Stimulated activated CD4-positive, alpha-beta T cell treated with anti-CD3 and anti-CD28 coated beads, Interleukin-15, amount 100 ng/mL, for 1 hour (primary cell): ENCODE results near the gene FOXJ3.

Experiments used
- DNase-seq, 2 donors: peaks; one replicate each; pipeline ENCODE4 v3.0.0-alpha.2; 2020; ENCODE audit warnings: low read depth in 1 of 2, low spot score in 1 of 2

FOXJ3 gene

GRCh38 chr1:42170779-42171621 is 164.0 kb downstream of the FOXJ3 start:
- DNase-seq: no peak

DNA sequence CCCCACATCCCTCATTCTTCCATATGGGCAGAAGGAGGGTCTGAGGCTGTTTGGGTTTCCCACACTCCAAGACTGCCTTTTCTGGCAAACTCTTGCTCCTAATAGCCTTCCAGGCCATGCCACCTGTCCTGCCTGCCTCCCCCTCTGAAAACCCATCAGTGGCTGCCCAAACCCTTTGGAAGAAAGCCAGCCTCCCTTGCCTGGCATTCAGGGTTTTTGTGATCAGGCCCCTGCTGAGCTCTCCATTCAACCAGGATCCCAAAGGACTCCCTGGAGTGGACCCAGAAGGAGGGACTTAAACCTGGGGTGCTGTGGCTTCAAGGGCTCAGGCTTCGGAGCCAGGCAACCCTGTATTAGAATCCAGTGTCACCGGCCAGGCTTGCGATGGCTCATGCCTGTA is 166.3 kb downstream of the FOXJ3 start:
- no peak for DNase-seq

DNA sequence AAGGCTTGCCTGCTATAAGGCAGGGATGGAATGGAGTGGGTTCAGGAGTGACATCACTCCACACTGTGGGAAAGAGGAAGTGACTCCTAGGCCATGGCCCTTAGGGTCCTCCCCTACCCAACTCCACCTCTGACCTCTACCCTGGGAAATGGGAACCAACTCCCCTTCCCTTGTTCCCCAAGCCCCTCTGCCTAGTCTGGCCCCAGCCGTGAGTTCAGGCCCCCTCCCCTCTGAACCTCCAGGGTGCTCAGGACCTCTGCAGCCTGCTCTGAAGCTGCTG is 166.7 kb downstream of the FOXJ3 start:
- no peak for DNase-seq

- DNase-seq: no peak
Observed at GRCh38 chr1:42167611-42168390, 167.2 kb downstream of the FOXJ3 start.

GRCh38 chr1:42165511-42166210 is 169.4 kb downstream of the FOXJ3 start:
- no peak for DNase-seq

DNA sequence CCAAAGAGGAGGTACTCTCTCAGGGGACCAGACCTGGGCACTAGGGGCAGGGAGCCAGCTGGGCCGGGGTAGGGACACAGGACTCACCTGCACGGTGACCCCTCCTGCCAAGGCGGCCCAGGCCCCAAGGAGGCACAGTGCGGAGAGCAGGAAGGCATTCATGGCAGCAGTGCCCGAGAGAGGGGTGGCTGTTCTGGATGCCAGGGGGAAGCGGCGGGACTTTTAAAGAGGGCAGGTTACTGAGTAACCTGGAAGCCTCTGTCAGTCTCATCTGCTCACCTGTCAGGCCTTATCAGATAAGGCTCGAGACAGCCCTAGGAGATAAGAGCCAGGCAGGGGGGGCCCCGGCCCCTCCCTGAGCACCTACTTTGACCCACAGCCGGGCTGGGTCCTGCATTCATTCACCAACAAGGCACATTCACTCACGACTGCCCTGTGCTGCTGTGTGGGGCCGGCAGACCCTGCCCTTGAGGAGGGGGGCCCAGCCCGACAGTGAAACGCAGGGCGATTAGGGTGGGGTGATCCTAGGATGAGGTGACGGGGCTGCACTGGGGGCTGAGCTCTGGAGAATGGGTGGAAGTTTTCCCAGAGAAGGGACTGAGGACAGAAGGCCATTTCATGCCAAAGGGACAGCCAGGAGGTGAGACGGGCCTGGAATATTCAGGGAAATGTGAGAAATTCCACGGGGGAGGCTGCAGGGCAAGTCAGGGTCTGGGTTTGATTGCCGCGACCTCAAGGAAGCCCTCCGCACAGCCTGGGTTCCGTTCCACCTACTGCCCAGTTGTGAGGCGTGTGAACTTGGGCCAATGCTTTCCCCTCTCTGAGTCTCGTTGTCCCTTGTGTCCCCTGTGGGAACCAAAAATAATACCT is 170.2 kb downstream of the FOXJ3 start, which contains the start of gene GUCA2A:
TSS of gene GUCA2A (minus strand) at position 195 of the 870 bp plus-strand sequence. CDS start at position 162, 33 bp downstream.
- no peak for DNase-seq

DNA sequence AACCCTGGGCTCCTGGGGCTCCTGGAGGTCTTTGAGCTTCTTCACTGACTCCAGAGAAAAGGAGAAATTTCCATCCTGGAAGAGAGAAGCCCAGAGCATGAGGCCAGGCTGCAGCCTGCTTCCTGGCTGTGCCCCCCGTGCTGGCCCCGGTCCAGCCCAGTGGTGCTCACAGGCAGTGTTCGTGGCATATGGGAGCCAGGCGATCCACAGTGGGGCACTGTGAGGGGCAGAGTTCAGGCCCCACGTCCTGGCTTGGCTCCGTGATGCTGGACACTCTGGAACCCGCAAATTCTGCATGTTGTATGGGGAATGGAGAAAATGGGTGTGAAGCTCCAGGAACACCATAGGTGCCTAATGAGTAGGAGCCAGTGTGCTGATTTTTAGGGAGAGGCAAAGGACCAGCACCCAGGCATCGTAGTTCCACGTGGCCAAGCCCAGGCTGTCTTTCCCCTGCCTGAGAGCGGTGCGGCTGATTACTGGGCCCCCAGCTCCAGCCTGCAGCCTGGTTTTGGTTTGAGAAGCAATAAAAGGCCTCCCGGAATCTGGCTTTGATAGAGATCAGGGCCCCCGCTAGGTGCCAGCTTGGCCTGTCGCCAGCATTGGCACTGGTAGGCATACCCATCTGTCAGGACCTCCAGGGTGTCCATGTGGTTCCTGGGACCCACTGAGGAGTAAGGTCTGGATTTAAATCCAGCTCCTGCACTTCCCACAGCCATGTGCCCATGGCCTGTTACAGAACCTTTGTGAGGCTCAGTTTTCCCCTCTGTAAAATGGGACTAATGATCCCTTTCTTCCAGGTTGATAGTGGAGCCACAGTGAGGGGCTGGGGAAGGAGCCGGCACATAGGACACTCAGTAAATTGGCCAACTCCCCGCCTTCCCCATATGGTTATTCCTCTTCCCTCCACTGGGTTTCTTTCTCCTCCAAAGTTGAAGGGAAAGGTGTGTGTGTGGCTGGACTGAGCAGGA is 171.2 kb downstream of the FOXJ3 start:
- DNase-seq: no peak

- no peak for DNase-seq
Observed at GRCh38 chr1:42163114-42163513, 171.9 kb downstream of the FOXJ3 start.

- DNase-seq: no peak
Observed at GRCh38 chr1:42162181-42162580, 172.9 kb downstream of the FOXJ3 start.

DNA sequence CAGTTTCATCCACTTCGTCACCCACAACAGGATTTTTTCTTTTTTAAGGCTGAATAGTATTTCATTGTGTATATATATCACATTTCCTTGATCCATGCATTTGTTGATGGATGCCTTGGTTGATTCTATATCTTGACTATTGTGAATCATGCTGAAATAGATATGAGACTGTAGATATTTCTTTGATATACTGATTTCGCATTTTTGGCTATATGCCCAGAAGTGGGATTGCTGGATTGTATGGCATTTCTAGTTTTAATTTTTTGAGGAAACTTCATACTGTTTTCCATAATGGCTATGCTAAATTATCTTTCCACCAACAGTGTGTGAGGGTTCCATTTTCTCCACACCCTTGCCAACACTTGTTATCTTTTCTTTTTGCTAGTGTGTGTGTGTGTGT is 176.8 kb downstream of the FOXJ3 start:
- DNase-seq: no peak

GRCh38 chr1:42157667-42158066 is 177.4 kb downstream of the FOXJ3 start:
- DNase-seq: no peak

- no peak for DNase-seq
Observed at GRCh38 chr1:42155362-42155761, 179.7 kb downstream of the FOXJ3 start.

DNA sequence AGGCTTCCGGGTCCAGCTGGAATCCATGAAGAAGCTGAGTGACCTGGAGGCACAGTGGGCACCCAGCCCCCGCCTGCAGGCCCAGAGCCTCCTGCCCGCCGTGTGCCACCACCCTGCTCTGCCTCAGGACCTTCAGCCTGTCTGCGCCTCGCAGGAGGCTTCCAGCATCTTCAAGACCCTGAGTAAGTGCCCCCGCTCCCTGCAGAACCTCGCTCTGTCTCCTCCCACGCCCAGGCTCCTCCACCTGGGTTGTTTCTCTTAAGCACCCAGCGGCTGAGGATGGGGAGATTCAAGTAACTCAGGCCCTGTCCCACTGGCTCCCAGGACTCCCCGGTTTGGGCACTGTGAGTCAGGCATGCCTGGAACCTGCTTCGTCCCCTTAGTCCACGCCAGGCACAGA is 180.3 kb downstream of the FOXJ3 start:
- DNase-seq: no peak

GRCh38 chr1:42153624-42154023 is 181.4 kb downstream of the FOXJ3 start:
- no peak for DNase-seq

DNA sequence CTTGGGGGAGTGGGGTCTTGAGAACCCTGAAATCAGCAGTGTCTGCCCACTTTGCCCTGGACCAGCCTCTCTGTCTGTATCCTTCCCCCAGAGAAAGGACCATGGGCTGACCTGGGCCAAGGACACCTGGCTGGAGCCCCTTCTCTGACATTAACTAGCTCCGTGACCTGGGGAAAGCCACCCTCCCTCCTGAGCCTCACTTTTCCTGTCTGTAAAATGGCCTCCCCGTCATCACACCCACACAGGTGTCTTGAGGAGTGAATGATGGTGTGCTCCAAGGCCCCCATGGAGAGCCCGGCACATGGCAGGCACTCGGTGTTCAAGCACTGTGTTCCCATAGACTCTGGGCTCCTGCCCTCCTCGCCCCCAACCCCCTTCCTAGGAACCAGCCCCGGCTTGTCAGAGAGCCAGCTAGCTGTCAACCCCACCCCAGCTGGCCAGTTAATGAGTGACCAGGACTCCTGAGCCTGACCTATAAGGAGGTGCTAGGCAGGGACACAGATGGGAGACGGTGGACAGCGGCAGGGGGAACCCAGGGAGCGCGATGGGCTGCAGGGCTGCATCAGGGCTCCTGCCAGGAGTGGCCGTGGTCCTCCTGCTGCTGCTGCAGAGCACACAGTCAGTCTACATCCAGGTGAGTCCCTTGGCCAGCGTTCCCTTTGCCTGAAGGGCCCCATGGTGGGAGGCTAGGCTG is 182.0 kb downstream of the FOXJ3 start, which contains the start of gene GUCA2B:
TSS of gene GUCA2B (plus strand) at position 504 of the 694 bp plus-strand sequence. CDS start at position 545, 41 bp downstream.
- no peak for DNase-seq

- no peak for DNase-seq
Observed at GRCh38 chr1:42152119-42152518, 182.9 kb downstream of the FOXJ3 start.

GRCh38 chr1:42150651-42151050 is 184.4 kb downstream of the FOXJ3 start:
- no peak for DNase-seq

DNA sequence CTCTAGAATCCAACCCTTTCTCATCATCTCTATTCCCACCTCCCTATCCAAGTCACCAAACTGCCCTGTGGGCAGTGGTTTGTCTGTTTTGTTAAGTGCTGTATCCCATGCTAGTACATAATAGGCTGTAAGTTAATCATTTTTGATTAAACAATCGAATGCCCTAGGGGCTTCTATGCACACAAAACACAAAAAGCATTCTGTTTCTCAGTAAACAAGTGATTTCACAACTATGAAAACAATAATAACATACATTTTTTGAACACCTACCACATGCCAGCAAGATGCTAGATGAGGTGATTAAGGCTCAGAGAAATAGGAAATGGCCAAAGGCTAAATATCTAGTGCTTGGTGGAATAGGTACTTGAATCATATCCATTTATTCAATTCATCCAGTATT is 186.9 kb downstream of the FOXJ3 start:
- DNase-seq: no peak
